ENCODE data around the gene UBE2L3.
"Not testable (repeated sequence)": the region's sequence is repeated elsewhere in the genome, so short reads cannot be mapped to it uniquely, and the experiment has no call there.

UBE2L3 gene

DNA sequence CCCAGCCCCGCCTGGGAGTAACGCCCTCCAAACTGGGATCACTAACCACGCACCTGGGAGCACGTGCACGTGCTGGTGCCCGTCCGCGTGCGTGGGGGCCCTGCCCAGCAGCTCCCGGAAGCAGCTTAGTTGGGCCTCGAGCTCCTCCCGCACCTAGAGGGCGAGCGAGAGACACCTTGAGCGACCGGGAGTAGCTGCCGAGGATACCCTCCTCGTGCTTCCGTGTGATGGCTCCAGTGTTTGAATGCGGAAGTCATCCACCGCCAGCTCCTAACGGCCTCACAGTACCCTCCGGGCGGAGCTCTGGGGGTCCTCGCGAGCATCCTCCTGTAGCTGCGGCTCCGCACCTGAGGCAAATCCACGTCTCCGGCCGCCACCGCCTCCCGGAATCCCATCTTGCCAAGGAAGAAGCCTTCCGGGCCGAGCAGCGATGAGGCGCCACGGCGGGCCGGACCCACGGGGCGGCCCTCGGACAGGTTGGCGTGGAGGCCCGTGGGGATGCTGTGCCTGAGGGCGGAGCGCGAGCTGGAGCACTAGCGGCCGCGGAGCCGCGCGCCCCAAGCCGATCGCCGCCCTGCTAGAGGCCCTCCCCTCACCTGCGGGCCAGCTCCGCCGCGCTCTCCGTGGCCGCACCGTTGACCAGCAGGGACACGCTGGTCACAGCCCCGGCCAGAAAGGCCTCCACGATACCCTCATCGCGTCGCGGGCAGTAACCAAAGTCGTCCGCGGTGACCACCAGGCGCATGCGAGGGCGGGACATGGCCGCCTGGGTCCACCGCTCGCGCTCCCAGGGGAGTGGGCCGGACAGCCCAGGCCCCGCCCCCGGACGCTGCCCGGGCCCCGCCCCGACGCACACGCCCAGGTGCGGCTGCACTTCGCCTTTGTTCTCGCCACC lies 62.0 kb downstream of the UBE2L3 start, which contains the start of gene YDJC:
YDJC (minus strand) TSS at position 768 of the 895 bp plus-strand sequence; CDS start at position 760, 8 bp downstream.
- peak; percentile 95 for DNase-seq

- no peak for DNase-seq
Observed at GRCh38 chr22:21631025-21631424, 63.5 kb downstream of the UBE2L3 start.

DNA sequence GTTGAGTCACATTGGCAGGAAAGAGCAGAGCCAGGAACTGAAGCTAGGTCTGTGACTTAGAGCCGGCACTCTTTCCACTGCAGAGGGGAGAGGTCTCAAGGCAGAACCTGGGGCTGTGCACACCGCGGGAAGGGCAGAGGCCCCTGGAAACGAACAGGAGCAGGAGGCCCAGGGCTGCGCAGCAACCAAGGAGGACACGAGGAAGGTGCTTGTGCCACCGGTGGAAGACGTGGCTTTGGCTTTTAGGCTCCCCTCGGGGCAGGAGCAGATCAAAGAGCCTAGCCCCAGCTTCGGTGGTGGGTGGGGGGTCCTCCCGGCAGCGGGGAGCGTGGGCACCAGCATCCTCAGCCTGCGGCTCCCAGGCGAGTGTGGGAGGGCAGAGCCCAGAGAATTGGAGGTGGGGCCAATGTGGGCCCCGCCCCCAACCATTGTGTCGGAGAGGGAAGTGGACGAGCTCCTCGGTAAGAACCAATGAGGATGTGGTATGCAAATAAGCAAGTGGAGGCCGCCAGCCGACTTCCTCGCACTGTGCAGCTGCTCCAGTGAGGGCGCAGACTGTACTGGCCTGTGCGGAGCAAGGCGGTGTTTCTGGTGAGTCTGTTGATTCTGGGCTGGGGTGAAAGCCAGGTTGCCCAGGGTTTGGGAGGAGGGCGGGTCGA lies 64.9 kb downstream of the UBE2L3 start, which contains the start of gene CCDC116:
CCDC116 (plus strand) TSS at position 524 of the 659 bp plus-strand sequence. CDS start 422 bp downstream, outside the sequence.
- peak; percentile 84 for DNase-seq

- DNase-seq: no peak
Observed at GRCh38 chr22:21632931-21633330, 65.4 kb downstream of the UBE2L3 start.

DNA sequence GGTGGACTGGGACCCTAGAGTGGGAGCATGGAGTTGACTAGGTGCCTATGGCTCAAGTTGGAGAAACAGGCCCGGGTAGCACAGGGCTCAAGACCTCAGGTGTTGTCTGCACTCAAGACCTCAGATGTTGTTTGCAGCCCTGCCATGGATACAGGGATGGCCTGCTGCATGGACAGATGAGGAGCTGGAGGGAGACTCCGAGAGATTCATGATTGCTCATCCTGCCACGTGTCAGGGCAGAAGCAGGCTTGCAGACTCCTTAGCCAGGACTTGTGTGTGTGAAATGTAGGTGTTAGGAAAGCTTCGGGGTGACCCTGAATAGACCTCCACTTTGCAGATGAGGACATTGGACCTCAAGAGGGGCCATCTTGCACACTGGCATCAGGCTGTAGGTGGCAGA lies 66.0 kb downstream of the UBE2L3 start:
- DNase-seq: no peak

DNA sequence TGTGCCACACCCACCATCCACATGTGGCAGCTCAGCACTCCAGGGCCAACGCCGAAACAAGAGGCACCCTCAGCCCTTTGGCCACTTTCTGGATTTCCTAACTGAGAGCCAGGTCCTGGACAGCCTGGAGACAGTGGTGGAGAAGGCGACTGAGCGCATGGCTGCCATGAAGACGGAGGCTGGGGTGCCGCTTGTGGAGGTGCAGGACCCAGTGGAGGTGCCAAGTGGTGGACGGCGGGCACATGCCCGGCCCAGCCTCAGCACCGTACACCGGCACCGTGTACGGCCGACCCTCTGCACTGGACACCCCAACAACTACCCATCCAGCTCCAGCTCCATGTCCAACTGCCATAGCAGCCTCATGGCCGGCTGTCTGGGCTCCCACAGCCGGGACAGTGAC lies 66.6 kb downstream of the UBE2L3 start:
- no peak for DNase-seq

- DNase-seq: no peak
Observed at GRCh38 chr22:21634844-21635243, 67.3 kb downstream of the UBE2L3 start.

GRCh38 chr22:21635771-21636510 lies 68.4 kb downstream of the UBE2L3 start:
- no peak for DNase-seq

DNA sequence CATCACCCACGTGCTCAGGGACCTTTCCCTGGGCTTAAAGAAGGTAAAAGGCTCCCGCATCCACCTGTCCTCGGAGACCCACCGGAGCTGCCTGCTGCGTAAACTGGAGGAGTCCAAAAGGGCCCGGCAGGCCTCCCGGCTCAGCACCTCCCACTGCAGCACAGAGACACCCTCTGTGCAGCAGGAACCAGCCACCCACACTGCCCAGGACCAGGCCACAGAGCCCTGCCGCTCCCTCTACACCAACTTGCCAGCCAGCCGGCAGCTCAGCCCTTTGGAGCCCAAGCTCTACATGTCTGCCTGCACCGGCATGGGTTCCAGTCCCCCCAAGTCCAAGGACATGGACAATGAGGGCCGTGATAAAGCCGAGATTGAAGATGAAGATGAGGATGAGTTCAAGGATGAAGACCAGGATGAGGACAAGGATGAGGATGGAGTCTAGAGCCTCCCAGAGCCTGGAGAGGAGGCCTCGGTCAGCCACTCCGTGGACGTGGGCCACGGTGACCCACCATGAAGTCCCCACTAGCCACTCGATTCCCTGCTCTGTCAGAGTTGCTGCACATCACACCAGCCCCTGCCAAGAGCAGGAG lies 69.2 kb downstream of the UBE2L3 start:
- DNase-seq: no peak

DNA sequence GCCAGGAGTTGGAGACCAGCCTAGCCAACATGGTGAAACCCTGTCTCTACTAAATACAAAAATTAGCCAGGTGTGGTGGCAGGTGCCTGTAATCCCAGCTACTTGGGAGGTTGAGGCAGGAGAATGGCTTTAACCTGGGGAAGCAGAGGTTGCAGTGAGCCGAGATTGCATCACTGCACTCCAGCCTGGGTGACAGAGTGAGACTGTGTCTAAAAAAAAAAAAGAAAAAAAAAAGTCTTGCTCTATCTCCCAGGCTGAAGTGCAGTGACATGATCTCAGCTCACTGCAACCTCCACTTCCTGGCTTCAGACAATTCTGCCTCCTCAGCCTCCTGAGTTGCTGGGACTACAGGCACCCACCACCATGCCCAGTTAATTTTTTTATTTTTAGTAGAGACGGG lies 69.9 kb downstream of the UBE2L3 start:
- not testable (repeated sequence) for DNase-seq

DNA sequence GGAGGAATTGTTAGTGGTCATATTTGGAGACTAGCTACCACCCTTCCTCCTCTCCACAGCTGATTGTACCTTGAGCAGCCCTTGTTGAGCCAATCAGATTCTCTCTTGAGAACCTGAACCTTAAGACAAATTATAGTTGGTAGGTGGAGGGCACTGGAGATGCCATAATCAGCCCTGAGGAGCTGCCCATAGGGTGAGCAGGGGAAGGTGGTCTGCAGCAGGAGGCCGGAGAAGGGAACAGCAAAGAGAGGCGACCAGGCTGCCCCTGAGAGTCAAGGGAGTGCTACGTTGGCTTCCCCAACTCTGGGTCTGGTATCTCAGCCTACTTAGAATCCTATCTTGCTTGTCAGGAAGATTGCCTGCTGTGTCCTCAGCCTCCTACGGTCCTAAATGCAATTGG lies 71.8 kb downstream of the UBE2L3 start:
- DNase-seq: no peak

GRCh38 chr22:21640810-21641209 lies 73.3 kb downstream of the UBE2L3 start:
- DNase-seq: no peak

DNA sequence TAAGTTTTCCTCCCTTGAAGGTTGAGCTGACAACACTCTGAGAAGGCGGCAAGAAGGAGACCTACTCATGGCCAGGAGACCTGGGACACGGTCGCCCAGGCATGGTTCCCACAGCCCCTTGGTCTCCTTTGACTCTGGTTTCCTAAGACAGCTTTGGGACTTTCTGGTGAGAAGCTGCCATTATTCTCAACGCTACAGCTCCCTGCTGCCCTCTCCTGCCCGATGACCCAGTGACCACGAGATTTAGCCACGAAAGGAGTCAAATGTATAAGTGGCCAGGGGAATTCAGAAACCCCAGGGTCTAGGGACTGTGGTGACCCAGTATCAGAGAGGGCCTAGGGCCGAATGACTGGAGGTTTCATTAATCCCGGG lies 73.9 kb downstream of the UBE2L3 start:
- DNase-seq: no peak

GRCh38 chr22:21641789-21642583 lies 74.5 kb downstream of the UBE2L3 start, which contains the start of gene SDF2L1:
Gene SDF2L1 (plus strand): TSS chr22:21642302. CDS start chr22:21642337, 35 bp downstream.
- peak; percentile 99 for DNase-seq

GRCh38 chr22:21642584-21643448 lies 75.3 kb downstream of the UBE2L3 start:
- DNase-seq: peak; percentile 68

GRCh38 chr22:21643533-21644357 lies 76.2 kb downstream of the UBE2L3 start:
- DNase-seq: no peak

DNA sequence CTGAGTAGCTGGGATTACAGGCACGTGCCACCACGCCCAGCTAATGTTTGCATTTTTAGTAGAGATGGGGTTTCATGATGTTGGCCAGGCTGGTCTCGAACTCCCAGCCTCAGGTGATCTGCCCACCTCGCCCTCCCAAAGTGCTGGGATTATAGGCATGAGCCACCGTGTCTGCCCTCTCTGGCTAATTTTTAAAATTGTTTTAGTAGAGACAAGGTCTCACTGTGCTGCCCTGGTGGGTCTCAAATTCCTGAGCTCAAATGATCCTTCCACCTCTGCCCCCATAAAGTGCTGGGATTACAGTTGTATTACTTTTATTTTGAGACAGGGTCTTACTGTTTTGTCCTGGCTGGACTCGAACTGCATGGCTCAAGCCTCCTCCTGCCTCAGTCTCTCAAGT lies 78.0 kb downstream of the UBE2L3 start:
- DNase-seq: not testable (repeated sequence)

GRCh38 chr22:21646608-21647590 lies 79.4 kb downstream of the UBE2L3 start:
- DNase-seq: peak; percentile 87

DNA sequence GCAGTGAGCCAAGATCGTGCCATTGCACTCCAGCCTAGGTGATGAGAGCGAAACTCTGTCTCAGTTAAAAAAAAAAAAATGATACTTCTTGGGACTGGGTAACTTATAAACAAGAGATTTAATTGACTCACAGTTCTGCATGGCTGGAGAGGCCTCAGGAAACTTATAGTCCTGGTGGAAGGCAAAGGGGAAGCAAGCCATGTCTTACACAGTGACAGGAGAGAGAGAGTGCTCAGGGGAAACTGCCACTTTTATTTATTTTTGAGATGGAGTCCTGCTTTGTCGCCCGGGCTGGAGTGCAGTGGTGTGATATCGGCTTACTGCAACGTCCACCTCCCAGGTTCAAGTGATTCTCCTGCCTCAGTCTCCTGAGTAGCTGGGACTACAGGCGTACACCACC lies 82.8 kb downstream of the UBE2L3 start:
- DNase-seq: no peak
